ENCODE measurements around the gene SLAMF8.

DNA sequence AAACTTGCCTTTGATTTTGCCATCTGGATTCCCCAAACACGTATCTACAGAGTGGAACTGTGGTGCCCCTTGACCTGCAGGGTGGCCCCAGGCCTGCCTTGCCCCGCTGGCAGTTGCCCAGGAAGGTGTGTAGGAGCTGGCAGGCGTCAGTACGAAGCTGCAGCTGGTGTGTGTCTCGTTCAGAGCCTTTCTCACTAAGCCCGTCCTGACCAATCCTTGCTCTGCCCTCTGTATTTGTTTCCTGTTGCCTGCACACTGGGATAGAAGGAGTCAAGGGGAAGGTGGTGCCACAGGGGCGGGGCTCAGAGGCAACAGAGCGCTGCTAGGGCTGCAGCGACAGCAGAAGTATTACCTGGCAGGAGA, 41.0 kb downstream of the SLAMF8 start:
- TF ChIP-seq CTCF (IDR thresholded peaks at IDR 0.05; ENCODE audit: insufficient read depth, low read length, poor library complexity, severe bottlenecking) (no peak), EZH2phosphoT487 (conservative IDR thresholded peaks at IDR 0.05; ENCODE audit: low read length) (no peak)
